ENCODE data around the gene DEGS2. TPM values are rescaled to one million over a fixed set of nuclear protein-coding genes. Genes with fewer than 3 reads are reported as not detected.

Gene DEGS2
- total and polyA plus RNA-seq, 2 donors, result 0.38 to 2.1 TPM

DNA sequence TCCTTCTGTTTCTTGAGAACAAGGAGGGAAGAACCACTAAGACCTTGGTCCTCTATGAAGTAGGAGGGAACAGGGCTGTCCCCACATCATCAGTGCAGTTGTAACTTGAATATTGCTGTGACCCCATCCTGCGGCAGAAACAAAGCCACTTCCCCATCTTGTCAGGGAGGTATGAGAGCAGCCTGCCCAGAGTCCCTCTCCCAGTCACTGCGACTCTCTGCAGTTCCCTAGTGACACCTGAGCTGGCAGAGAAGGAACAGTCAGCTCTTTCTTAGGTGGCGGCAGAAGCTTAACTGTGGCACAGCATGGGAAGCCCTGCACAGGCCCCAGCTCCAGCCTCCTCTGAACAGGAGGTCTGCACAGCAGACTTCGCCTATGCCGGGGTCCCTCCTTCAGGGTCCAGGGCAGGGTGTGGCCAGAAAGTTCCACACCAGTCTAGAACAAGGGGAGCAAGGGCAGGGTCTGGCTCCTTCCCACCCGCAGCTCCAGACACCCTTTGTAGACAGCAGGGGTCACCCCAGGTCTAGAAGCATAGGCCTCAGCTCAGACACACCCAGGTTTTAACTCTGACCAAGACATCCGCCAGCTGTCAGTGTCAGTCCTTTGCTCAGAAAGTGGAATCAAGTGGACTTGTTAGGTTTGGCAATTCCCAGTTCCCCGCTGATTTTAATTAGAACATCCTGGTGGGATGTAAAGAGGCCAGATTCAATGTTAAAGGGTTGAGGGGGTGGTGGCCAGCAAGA lies 36.8 kb downstream of the DEGS2 start:
- no peak for DNase-seq (ENCODE audit: low read depth in 6 of 9, low spot score in 9 of 9)
- Histone ChIP-seq H3K27ac (ENCODE audit: low read depth in 1 of 2, low read length in 1 of 2) (no peak overlapping the region), H3K27me3 (ENCODE audit: control insufficient read depth in 2 of 2, insufficient read depth in 1 of 2, low read length in 1 of 2) (no peaks in the 10 kb centered on the region), H3K9me3 (ENCODE audit: control insufficient read depth in 2 of 2, insufficient read depth in 1 of 2, low read length in 1 of 2) (no peaks in the 10 kb centered on the region), H3K4me3 (ENCODE audit: low read length in 2 of 2) (no peak overlapping the region), H3K4me1 (ENCODE audit: control insufficient read depth in 2 of 2, insufficient read depth in 2 of 2, low read length in 2 of 2) (no peaks in the 10 kb centered on the region), H3K36me3 (ENCODE audit: control insufficient read depth in 2 of 2, insufficient read depth in 2 of 2, low read length in 1 of 2) (peaks cover 88 to 98% of the 10 kb centered on the region in 2 donors)
- 97% methylated on average over 8 of the region's 8 CpGs for WGBS

GRCh38 chr14:100121643-100122480 lies 37.6 kb downstream of the DEGS2 start:
- Histone ChIP-seq H3K27me3 (ENCODE audit: control insufficient read depth in 2 of 2, insufficient read depth in 1 of 2, low read length in 1 of 2) (no peaks in the 10 kb centered on the region), H3K9me3 (ENCODE audit: control insufficient read depth in 2 of 2, insufficient read depth in 1 of 2, low read length in 1 of 2) (no peaks in the 10 kb centered on the region), H3K36me3 (ENCODE audit: control insufficient read depth in 2 of 2, insufficient read depth in 2 of 2, low read length in 1 of 2) (peaks cover 88 to 98% of the 10 kb centered on the region in 2 donors), H3K4me1 (ENCODE audit: control insufficient read depth in 2 of 2, insufficient read depth in 2 of 2, low read length in 2 of 2) (no peaks in the 10 kb centered on the region), H3K4me3 (ENCODE audit: low read length in 2 of 2) (no peak overlapping the region), H3K27ac (ENCODE audit: low read depth in 1 of 2, low read length in 1 of 2) (no peak overlapping the region)
- no peak for DNase-seq (ENCODE audit: low read depth in 6 of 9, low spot score in 9 of 9)
- WGBS, result 98% methylated on average over 14 of the region's 14 CpGs

DNA sequence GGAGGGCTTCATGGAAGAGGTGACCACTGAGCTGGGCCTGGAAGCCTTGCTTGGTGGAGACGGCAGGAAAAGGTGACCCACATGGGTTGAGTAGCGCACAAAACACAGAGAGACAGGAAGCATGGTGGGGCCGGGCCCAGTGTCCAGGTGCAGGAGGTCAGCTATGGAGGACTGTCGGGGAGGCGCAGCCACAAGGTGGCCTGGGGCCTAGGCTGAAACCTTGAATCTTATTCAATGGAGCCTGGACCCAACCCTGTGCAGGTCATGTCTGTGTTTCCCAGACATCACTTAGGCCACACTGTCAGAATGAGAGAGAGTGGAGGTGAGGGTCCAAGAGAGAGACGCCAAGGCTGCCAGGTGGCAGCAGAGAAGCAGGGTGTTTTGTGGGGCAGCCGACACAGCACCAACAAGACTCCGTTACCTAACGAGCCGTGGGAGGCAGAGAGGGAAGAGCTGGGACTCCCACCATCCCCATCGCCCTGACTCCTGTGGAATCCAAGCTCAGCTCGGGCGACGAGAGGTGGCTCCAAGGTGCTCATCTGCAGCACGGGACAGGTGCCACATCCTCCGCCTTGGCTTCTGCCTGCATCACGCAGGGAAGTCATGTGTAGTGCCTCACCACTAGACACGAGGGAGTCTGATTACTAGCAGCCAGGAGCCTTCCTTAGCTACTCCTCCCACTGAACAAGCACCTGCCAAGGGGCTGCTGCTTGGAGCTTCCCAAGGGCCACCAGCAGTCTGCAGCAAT lies 38.7 kb downstream of the DEGS2 start:
- Histone ChIP-seq H3K27me3 (ENCODE audit: control insufficient read depth in 2 of 2, insufficient read depth in 1 of 2, low read length in 1 of 2) (no peaks in the 10 kb centered on the region), H3K27ac (ENCODE audit: low read depth in 1 of 2, low read length in 1 of 2) (no peak overlapping the region), H3K36me3 (ENCODE audit: control insufficient read depth in 2 of 2, insufficient read depth in 2 of 2, low read length in 1 of 2) (peaks cover 88 to 98% of the 10 kb centered on the region in 2 donors), H3K4me3 (ENCODE audit: low read length in 2 of 2) (no peak overlapping the region), H3K9me3 (ENCODE audit: control insufficient read depth in 2 of 2, insufficient read depth in 1 of 2, low read length in 1 of 2) (no peaks in the 10 kb centered on the region), H3K4me1 (ENCODE audit: control insufficient read depth in 2 of 2, insufficient read depth in 2 of 2, low read length in 2 of 2) (no peaks in the 10 kb centered on the region)
- DNase-seq (ENCODE audit: low read depth in 6 of 9, low spot score in 9 of 9), result no peak
- WGBS, result 96% methylated on average over 18 of the region's 18 CpGs

DNA sequence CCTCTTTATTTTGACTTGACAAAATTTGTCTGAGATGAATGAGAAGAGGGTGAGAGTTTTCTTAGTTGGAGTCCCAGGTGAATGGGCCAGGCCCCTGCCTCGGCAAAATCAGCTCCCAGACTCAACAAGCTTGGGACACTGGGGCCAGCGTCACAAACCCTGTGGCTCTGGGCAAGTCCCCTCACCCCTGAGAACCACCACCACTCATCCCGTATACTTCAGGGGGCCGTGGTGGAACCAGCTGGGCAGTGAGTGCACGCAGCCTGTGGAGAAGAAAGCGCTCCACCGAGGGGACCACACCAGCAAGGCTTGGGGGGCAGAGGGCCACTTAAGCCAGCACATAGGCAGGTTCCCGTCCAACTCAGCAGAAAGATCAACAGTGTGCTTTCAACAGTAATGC lies 40.2 kb downstream of the DEGS2 start:
- Histone ChIP-seq H3K4me1 (ENCODE audit: control insufficient read depth in 2 of 2, insufficient read depth in 2 of 2, low read length in 2 of 2) (no peaks in the 10 kb centered on the region), H3K27ac (ENCODE audit: low read depth in 1 of 2, low read length in 1 of 2) (no peak overlapping the region), H3K27me3 (ENCODE audit: control insufficient read depth in 2 of 2, insufficient read depth in 1 of 2, low read length in 1 of 2) (no peaks in the 10 kb centered on the region), H3K9me3 (ENCODE audit: control insufficient read depth in 2 of 2, insufficient read depth in 1 of 2, low read length in 1 of 2) (no peaks in the 10 kb centered on the region), H3K36me3 (ENCODE audit: control insufficient read depth in 2 of 2, insufficient read depth in 2 of 2, low read length in 1 of 2) (peaks cover 88 to 98% of the 10 kb centered on the region in 2 donors), H3K4me3 (ENCODE audit: low read length in 2 of 2) (no peak overlapping the region)
- WGBS, result 96% methylated on average over 8 of the region's 8 CpGs
- no peak for DNase-seq (ENCODE audit: low read depth in 6 of 9, low spot score in 9 of 9)

- H3K27me3 ChIP-seq (ENCODE audit: control insufficient read depth in 2 of 2, insufficient read depth in 1 of 2, low read length in 1 of 2), result no peaks in the 10 kb centered on the region
- H3K4me1 ChIP-seq (ENCODE audit: control insufficient read depth in 2 of 2, insufficient read depth in 2 of 2, low read length in 2 of 2), result no peaks in the 10 kb centered on the region
- WGBS, result 93% methylated on average over 7 of the region's 7 CpGs
- no peak overlapping the region for H3K27ac ChIP-seq (ENCODE audit: low read depth in 1 of 2, low read length in 1 of 2)
- H3K9me3 ChIP-seq (ENCODE audit: control insufficient read depth in 2 of 2, insufficient read depth in 1 of 2, low read length in 1 of 2), result no peaks in the 10 kb centered on the region
- DNase-seq (ENCODE audit: low read depth in 6 of 9, low spot score in 9 of 9), result no peak
- no peak overlapping the region for H3K4me3 ChIP-seq (ENCODE audit: low read length in 2 of 2)
- peaks cover 88 to 98% of the 10 kb centered on the region in 2 donors for H3K36me3 ChIP-seq (ENCODE audit: control insufficient read depth in 2 of 2, insufficient read depth in 2 of 2, low read length in 1 of 2)
Measured at GRCh38 chr14:100118396-100119011, 40.9 kb downstream of the DEGS2 start.

DNA sequence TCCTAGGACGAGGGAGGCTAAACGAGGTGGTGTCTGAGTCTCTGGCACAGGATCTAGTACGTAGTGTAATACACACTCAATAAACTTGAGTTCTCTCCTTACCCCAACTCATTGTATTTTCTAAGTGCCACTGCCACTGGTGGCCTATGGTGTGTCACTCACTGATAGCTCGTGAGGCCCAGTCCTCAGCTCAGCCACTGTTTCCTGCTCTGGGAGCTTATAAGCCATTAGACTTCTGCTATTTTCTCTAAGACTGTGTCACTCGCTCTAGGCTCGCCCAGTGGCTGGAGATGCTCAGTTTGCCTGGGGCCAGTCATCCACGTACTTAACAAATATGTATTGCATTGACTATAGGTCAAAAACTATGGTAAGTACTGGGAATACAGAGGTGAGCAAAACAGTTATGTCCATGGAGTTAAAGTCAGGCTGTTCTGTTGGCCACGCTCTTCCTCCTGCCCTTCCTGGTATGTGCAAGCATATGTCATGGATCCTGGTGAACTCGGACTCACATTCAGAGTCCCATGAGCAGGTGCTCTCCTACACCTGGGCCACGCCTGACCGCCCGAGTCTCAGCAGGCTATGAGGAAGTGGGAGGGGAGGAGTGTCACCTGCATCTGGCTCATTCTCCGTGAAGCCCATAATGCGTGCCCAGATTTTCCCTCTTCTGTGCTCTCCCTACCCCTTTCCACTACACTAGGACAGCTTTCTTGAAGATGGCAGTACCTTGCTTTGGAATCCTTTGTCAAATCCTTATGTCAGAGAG lies 41.6 kb downstream of the DEGS2 start:
- Histone ChIP-seq H3K36me3 (ENCODE audit: control insufficient read depth in 2 of 2, insufficient read depth in 2 of 2, low read length in 1 of 2) (peaks cover 90 to 98% of the 10 kb centered on the region in 2 donors), H3K27ac (ENCODE audit: low read depth in 1 of 2, low read length in 1 of 2) (no peak overlapping the region), H3K4me1 (ENCODE audit: control insufficient read depth in 2 of 2, insufficient read depth in 2 of 2, low read length in 2 of 2) (no peaks in the 10 kb centered on the region), H3K27me3 (ENCODE audit: control insufficient read depth in 2 of 2, insufficient read depth in 1 of 2, low read length in 1 of 2) (no peaks in the 10 kb centered on the region), H3K4me3 (ENCODE audit: low read length in 2 of 2) (no peak overlapping the region), H3K9me3 (ENCODE audit: control insufficient read depth in 2 of 2, insufficient read depth in 1 of 2, low read length in 1 of 2) (no peaks in the 10 kb centered on the region)
- no peak for DNase-seq (ENCODE audit: low read depth in 6 of 9, low spot score in 9 of 9)
- WGBS, result 97% methylated on average over 14 of the region's 14 CpGs

DNA sequence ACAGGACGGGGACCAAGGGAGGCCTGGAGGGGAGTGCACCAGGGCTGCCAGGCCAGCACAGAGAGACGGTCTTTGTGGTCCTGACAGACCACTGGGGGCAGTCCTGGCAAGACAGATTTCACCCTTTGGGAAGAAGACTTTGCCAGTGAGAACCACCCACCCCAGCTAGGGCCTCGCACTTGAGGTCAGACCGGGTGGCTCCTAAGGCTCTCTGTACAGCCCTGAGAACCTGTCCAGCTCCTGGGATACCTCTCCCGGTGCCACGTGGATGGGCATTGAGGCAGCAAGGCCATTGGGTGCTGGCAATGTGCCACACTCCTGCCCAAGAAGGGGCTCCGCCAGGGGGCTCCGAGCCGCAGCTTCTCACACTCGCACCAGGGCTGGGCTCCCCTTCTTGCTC lies 42.4 kb downstream of the DEGS2 start:
- H3K4me3 ChIP-seq (ENCODE audit: low read length in 2 of 2), result no peak overlapping the region
- WGBS, result 97% methylated on average over 10 of the region's 10 CpGs
- no peak overlapping the region for H3K27ac ChIP-seq (ENCODE audit: low read depth in 1 of 2, low read length in 1 of 2)
- peaks cover 90 to 97% of the 10 kb centered on the region in 2 donors for H3K36me3 ChIP-seq (ENCODE audit: control insufficient read depth in 2 of 2, insufficient read depth in 2 of 2, low read length in 1 of 2)
- no peak for DNase-seq (ENCODE audit: low read depth in 6 of 9, low spot score in 9 of 9)
- no peaks in the 10 kb centered on the region for H3K27me3 ChIP-seq (ENCODE audit: control insufficient read depth in 2 of 2, insufficient read depth in 1 of 2, low read length in 1 of 2)
- no peaks in the 10 kb centered on the region for H3K9me3 ChIP-seq (ENCODE audit: control insufficient read depth in 2 of 2, insufficient read depth in 1 of 2, low read length in 1 of 2)
- no peaks in the 10 kb centered on the region for H3K4me1 ChIP-seq (ENCODE audit: control insufficient read depth in 2 of 2, insufficient read depth in 2 of 2, low read length in 2 of 2)

DNA sequence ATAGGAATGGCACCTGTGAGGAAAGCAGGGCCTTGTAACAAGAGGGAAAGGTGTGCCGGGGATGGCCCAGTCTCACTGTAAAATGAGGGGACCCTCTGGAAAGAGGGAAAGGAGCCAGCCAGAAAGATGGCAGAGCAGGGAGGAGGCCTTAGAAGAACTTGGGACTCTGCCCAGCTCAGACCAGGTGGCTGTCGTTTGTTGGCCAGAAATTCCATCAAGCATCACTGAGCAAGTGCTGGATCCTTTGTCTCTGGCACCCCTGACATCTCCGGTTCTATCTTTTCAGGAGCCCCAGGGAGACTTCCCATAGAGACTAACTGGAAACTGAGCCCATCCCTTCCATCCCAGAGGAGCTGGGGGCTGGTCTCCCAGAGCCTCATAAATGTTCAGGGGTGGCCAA lies 43.3 kb downstream of the DEGS2 start:
- Histone ChIP-seq H3K27ac (ENCODE audit: low read depth in 1 of 2, low read length in 1 of 2) (no peak overlapping the region), H3K4me3 (ENCODE audit: low read length in 2 of 2) (no peak overlapping the region), H3K36me3 (ENCODE audit: control insufficient read depth in 2 of 2, insufficient read depth in 2 of 2, low read length in 1 of 2) (peaks cover 89 to 96% of the 10 kb centered on the region in 2 donors), H3K27me3 (ENCODE audit: control insufficient read depth in 2 of 2, insufficient read depth in 1 of 2, low read length in 1 of 2) (no peaks in the 10 kb centered on the region), H3K4me1 (ENCODE audit: control insufficient read depth in 2 of 2, insufficient read depth in 2 of 2, low read length in 2 of 2) (no peaks in the 10 kb centered on the region), H3K9me3 (ENCODE audit: control insufficient read depth in 2 of 2, insufficient read depth in 1 of 2, low read length in 1 of 2) (no peaks in the 10 kb centered on the region)
- no peak for DNase-seq (ENCODE audit: low read depth in 6 of 9, low spot score in 9 of 9)
- WGBS, result 94% methylated on average over 3 of the region's 3 CpGs
